ENCODE results near the gene TMEM132A.

- TF ChIP-seq CTCF (IDR thresholded peaks at IDR 0.05): no peak
- TF ChIP-seq EP300 (IDR thresholded peaks at IDR 0.05; ENCODE audit: low read depth): no peak
These were observed at the start of gene TMEM132A for GRCh38 chr11:60924110-60924905.

Measured in transverse colon (tissue), 3 donors.